ENCODE measurements around the gene PLA2G15. TPM values are rescaled to one million over a fixed set of nuclear protein-coding genes. Genes with fewer than 3 reads are reported as not detected.

PLA2G15 gene
- polyA plus RNA-seq, 1 of the 3 experiments (the other 2 are of a cell fraction), result 23.9 TPM

DNA sequence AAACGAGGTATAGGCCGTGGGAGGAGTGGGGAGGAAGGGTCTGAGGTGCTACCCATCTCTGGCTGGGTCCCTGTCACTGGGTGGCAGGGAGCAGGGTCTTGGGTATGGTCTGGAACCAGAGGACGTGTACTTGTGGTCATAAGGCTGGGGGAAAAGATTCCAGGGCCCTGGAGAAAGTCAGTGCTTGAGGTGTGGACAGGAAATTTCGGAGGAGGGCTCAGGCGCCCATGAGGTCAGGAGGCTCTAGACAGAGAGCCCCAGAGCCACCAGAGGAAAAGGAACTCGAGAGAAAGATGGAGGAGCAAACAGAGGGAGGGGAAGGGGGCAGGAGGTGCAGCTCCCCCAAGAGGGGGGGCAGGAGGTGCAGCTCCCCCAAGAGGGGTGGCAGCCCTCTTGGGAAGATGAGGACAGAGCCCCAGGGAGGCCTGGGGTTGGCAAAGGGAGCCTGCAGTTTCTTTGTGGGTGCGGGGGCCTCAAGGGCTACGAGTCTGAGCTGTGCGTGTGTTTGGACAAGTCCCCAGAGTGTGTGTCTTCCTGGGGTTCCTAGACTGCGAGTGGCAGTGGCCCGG lies 18.5 kb downstream of the PLA2G15 start:
- WGBS (ENCODE audit: low lambda C conversion rate), result 54% methylated on average over 9 of the region's 11 CpGs
- POLR2A ChIA-PET, result interaction anchor here (0.5 to 3.1 kb wide), 11 partner anchors 9 to 269 kb away, joined by 3 to 16 read pairs (median 3); partner anchors contain the start of genes NFATC3, PLA2G15, PRMT7 and SLC7A6OS

DNA sequence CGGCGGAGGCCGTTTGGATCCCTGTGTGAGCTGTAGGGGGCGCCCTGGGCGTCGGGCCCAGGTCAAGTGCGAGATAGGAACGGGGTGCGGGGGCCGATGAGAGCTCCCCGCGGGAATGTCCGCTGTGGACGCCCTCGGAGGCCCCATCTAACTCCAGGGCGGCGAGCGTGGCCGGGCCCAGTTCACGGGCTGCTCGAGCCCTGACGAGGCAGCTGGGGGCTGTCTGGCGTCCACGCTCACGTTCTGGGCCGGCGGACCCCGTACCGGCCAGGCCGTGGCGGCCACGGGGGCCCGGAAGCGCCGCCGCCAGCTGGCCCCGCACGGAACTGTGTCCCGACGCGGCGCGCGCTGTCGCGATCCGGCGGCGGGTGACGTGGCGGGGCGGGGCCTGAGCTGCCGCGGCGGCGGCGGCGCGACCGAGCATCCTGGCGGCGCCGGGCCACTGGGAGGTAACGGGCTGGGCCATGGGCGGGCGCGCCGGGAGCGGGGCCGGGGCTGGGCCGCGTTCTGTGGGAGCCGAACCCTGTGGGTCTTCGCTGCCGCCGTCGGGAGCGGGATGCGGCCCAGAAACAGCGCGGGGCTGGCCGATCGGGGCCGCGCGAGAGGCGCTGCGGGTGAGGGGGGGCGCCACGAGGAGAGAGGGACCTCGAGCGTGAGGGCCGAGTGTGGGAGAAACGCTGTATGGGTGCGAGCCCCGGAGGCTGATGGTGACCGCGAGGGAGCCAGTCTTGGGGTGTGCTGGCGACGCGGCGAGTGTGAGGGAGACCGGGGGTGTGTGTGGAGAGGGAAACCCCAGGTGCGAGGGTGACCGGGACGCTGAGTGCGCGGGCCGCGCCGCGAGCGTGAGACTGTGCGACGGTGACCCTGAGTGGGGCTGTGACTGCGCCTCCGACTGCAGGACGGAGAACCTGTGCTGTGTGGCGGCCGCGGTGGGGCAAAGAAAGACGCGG lies 19.2 kb downstream of the PLA2G15 start, which contains the start of gene SLC7A6:
SLC7A6 (plus strand) TSS at position 399 of the 950 bp plus-strand sequence. CDS start 10,201 bp downstream, outside the sequence.
- ChIA-PET CTCF (interaction anchor here (0.6 to 13.8 kb wide), 30 partner anchors 8 to 1400 kb away, joined by 3 to 355 read pairs (median 4); partner anchors contain the start of genes PLA2G15, PRMT7 and SLC7A6OS), POLR2A (interaction anchor here (0.5 to 3.1 kb wide), 11 partner anchors 8 to 270 kb away, joined by 3 to 16 read pairs (median 3); partner anchors contain the start of genes NFATC3, PLA2G15, PRMT7 and SLC7A6OS)
- Histone ChIP-seq H3K4me3 (ENCODE audit: low read depth in 2 of 2, low read length in 1 of 2) (peak within 1 kb of the TSS; percentile 65 to 80), H3K9me3 (no peaks in the 10 kb centered on the region), H3K27ac (ENCODE audit: low read depth in 2 of 2, low read length in 1 of 2) (peak within 1 kb of the TSS; percentile 87 to 89), H3K36me3 (replicated peaks in 1 of 2; ENCODE audit: control insufficient read depth in 1 of 2, insufficient read depth in 2 of 2, low read length in 1 of 2) (peaks cover 9 to 10% of the 10 kb centered on the region in 2 experiments), H3K4me2 (peak within 1 kb of the TSS; percentile 91), H3K4me1 (ENCODE audit: control insufficient read depth in 1 of 2, insufficient read depth in 2 of 2, low read depth in 1 of 2, low read length in 1 of 2) (peaks cover 0 to 4% of the 10 kb centered on the region in 2 experiments; a peak in 2 of 4 replicates), H4K20me1 (ENCODE audit: insufficient read depth) (peaks cover 2% of the 10 kb centered on the region; the same call in 1 of the 2 replicates), H3K79me2 (ENCODE audit: insufficient read depth) (peaks cover 49% of the 10 kb centered on the region), H3K9ac (peak within 1 kb of the TSS; percentile 91), H3K27me3 (ENCODE audit: insufficient read depth) (no peaks in the 10 kb centered on the region), H3F3A (replicated peaks; ENCODE audit: insufficient read depth) (peaks cover 22% of the 10 kb centered on the region), H3K9me2 (no peaks in the 10 kb centered on the region), H2AFZ (ENCODE audit: low read depth) (peak within 1 kb of the TSS; percentile 77)
- 2% methylated on average over 45 of the region's 123 CpGs for WGBS (ENCODE audit: low lambda C conversion rate)
- peak; percentile 93 for DNase-seq
- peak; percentile 41; the same call in 1 of the 2 replicates for TF ChIP-seq POLR2AphosphoS5 (IDR thresholded peaks at IDR 0.05; ENCODE audit: low read depth, low read length)
- no peak; the same call in 1 of the 2 replicates for TF ChIP-seq TAF1 (IDR thresholded peaks at IDR 0.05; ENCODE audit: borderline replicate concordance, low read depth, low read length)
- 0 out of 2 replicates have a peak, but pooled peaks have one; percentile 36 for TF ChIP-seq GABPA (IDR thresholded peaks at IDR 0.05; ENCODE audit: low read depth)
- TF ChIP-seq GATA2 (CRISPR knock-in tag; IDR thresholded peaks at IDR 0.05), result no peak
- no peak; the same call in 1 of the 2 replicates for TF ChIP-seq MXI1 (IDR thresholded peaks at IDR 0.05; ENCODE audit: low read depth, low read length)
- 0 out of 2 replicates have a peak, but pooled peaks have one; percentile 34 for TF ChIP-seq ELF1 (IDR thresholded peaks at IDR 0.05)
- peak in 1 of 2 experiments; percentile 23; a peak in 1 of 4 replicates for TF ChIP-seq EP300 (IDR thresholded peaks at IDR 0.05; ENCODE audit: borderline replicate concordance in 1 of 2, low read depth in 1 of 2, low read length in 1 of 2)
- no peak for TF ChIP-seq CHD2 (IDR thresholded peaks at IDR 0.05; ENCODE audit: low read length, partially characterized antibody)
- TF ChIP-seq, protein P1, sequence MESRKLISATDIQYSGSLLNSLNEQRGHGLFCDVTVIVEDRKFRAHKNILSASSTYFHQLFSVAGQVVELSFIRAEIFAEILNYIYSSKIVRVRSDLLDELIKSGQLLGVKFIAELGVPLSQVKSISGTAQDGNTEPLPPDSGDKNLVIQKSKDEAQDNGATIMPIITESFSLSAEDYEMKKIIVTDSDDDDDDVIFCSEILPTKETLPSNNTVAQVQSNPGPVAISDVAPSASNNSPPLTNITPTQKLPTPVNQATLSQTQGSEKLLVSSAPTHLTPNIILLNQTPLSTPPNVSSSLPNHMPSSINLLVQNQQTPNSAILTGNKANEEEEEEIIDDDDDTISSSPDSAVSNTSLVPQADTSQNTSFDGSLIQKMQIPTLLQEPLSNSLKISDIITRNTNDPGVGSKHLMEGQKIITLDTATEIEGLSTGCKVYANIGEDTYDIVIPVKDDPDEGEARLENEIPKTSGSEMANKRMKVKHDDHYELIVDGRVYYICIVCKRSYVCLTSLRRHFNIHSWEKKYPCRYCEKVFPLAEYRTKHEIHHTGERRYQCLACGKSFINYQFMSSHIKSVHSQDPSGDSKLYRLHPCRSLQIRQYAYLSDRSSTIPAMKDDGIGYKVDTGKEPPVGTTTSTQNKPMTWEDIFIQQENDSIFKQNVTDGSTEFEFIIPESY (IDR thresholded peaks at IDR 0.05; ENCODE audit: borderline replicate concordance, low read depth), result 0 out of 2 replicates have a peak, but pooled peaks have one; percentile 48
- TF ChIP-seq RCOR1 (IDR thresholded peaks at IDR 0.05; ENCODE audit: low read length), result 0 out of 2 replicates have a peak, but pooled peaks have one; percentile 13
- TF ChIP-seq FOXM1 (IDR thresholded peaks at IDR 0.05; ENCODE audit: low read depth), result no peak
- TF ChIP-seq, protein P2, sequence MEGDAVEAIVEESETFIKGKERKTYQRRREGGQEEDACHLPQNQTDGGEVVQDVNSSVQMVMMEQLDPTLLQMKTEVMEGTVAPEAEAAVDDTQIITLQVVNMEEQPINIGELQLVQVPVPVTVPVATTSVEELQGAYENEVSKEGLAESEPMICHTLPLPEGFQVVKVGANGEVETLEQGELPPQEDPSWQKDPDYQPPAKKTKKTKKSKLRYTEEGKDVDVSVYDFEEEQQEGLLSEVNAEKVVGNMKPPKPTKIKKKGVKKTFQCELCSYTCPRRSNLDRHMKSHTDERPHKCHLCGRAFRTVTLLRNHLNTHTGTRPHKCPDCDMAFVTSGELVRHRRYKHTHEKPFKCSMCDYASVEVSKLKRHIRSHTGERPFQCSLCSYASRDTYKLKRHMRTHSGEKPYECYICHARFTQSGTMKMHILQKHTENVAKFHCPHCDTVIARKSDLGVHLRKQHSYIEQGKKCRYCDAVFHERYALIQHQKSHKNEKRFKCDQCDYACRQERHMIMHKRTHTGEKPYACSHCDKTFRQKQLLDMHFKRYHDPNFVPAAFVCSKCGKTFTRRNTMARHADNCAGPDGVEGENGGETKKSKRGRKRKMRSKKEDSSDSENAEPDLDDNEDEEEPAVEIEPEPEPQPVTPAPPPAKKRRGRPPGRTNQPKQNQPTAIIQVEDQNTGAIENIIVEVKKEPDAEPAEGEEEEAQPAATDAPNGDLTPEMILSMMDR (IDR thresholded peaks at IDR 0.05), result peak; percentile 77
- TF ChIP-seq NRF1 (IDR thresholded peaks at IDR 0.05; ENCODE audit: low read depth, low read length), result no peak
- no peak; the same call in 1 of the 2 replicates for TF ChIP-seq RAD21 (IDR thresholded peaks at IDR 0.05; ENCODE audit: low read length)
- peak; percentile 12; the same call in 1 of the 2 replicates for TF ChIP-seq SIN3A (IDR thresholded peaks at IDR 0.05; ENCODE audit: borderline replicate concordance, low read depth, low read length)
- TF ChIP-seq, protein P3, sequence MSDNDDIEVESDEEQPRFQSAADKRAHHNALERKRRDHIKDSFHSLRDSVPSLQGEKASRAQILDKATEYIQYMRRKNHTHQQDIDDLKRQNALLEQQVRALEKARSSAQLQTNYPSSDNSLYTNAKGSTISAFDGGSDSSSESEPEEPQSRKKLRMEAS (IDR thresholded peaks at IDR 0.05; ENCODE audit: low read depth), result peak; percentile 87
- no peak for TF ChIP-seq RXRA (IDR thresholded peaks at IDR 0.05; ENCODE audit: borderline replicate concordance, low read depth)

More for the DNA sequence above, 18.5 kb downstream of the PLA2G15 start:
- Histone ChIP-seq H3K9me2 (no peaks in the 10 kb centered on the region), H3K79me2 (ENCODE audit: insufficient read depth) (peaks cover 41% of the 10 kb centered on the region), H3K27ac (ENCODE audit: low read depth in 2 of 2, low read length in 1 of 2) (peak overlapping the region; percentile 87 to 89), H3K4me2 (peak overlapping the region; percentile 91), H3K36me3 (replicated peaks in 1 of 2; ENCODE audit: control insufficient read depth in 1 of 2, insufficient read depth in 2 of 2, low read length in 1 of 2) (peaks cover 9 to 11% of the 10 kb centered on the region in 2 experiments), H2AFZ (ENCODE audit: low read depth) (peak overlapping the region; percentile 71; the same call in 1 of the 2 replicates), H3K27me3 (ENCODE audit: insufficient read depth) (no peaks in the 10 kb centered on the region), H3K4me3 (ENCODE audit: low read depth in 2 of 2, low read length in 1 of 2) (peak overlapping the region; percentile 65 to 80), H3F3A (replicated peaks; ENCODE audit: insufficient read depth) (peaks cover 22% of the 10 kb centered on the region), H3K4me1 (ENCODE audit: control insufficient read depth in 1 of 2, insufficient read depth in 2 of 2, low read depth in 1 of 2, low read length in 1 of 2) (peaks cover 0 to 4% of the 10 kb centered on the region in 2 experiments; a peak in 2 of 4 replicates), H4K20me1 (ENCODE audit: insufficient read depth) (no peaks in the 10 kb centered on the region), H3K9me3 (no peaks in the 10 kb centered on the region), H3K9ac (peak overlapping the region; percentile 91)
- TF ChIP-seq SMC3 (IDR thresholded peaks at IDR 0.05; ENCODE audit: low read depth, low read length) (no peak), RAD21 (IDR thresholded peaks at IDR 0.05; ENCODE audit: low read length) (0 out of 2 replicates have a peak, but pooled peaks have one; percentile 10), TAF1 (IDR thresholded peaks at IDR 0.05; ENCODE audit: borderline replicate concordance, low read depth, low read length) (no peak)
- no peak for DNase-seq
- CTCF ChIA-PET, result interaction anchor here (0.6 to 13.8 kb wide), 29 partner anchors 9 to 1401 kb away, joined by 3 to 355 read pairs (median 5); partner anchors contain the start of genes PLA2G15, PRMT7 and SLC7A6OS
